Right lobe of liver (tissue), 6 donors: ENCODE measurements around the gene EMILIN2. TPM values are rescaled to one million over a fixed set of nuclear protein-coding genes. Genes with fewer than 3 reads are reported as not detected.

Experiments
- ATAC-seq, 4 donors: fragments of 200-7000 bp; cut with Tn5 transposase; one replicate each; pipeline ENCODE4 v1.9.1; 2020; ENCODE audit warnings: mild to moderate bottlenecking in 4 of 4, moderate library complexity in 4 of 4
- DNase-seq, 3 donors: peaks; one replicate each; pipeline ENCODE4 v3.0.0-alpha.2; 2020
- H3K27ac ChIP-seq, 3 donors: fragments of 200-600 bp; one replicate each; pipeline ENCODE4 v1.8.0; 2022
- H3K27me3 ChIP-seq, 2 donors: fragments of 200-600 bp; one replicate each; pipeline ENCODE4 v1.8.0; 2022
- H3K36me3 ChIP-seq, 4 donors: fragments of 200-600 bp; sonication (generic) in 1 of 4; one replicate each; pipeline versions ENCODE4 v1.5.1 to v1.8.0; 2017 to 2022; ENCODE audit warnings: control low read depth in 1 of 4
- H3K4me1 ChIP-seq, 4 donors: fragments of 200-600 bp; sonication (generic) in 1 of 4; one replicate each; pipeline versions ENCODE4 v1.5.1 to v1.8.0; 2017 to 2022; ENCODE audit warnings: control low read depth in 1 of 4
- H3K4me3 ChIP-seq, 3 donors: fragments of 200-600 bp; one replicate each; pipeline ENCODE4 v1.8.0; 2022
- H3K9me3 ChIP-seq, 4 donors: fragments of 200-600 bp; sonication (generic) in 1 of 4; one replicate each; pipeline versions ENCODE4 v1.5.1 to v1.8.0; 2017 to 2022; ENCODE audit warnings: control low read depth in 1 of 4
- CTCF ChIP-seq, 4 donors: fragments of 200-600 bp in 3 of 4; fragments of 450-650 bp in 1 of 4; IDR thresholded peaks; one replicate each; pipeline versions ENCODE4 v1.5.1 to v1.8.0; 2016 to 2022; ENCODE audit warnings: antibody characterized with exemption in 4 of 4, mild to moderate bottlenecking in 2 of 4
- POLR2A ChIP-seq: fragments of 450-650 bp; IDR thresholded peaks from one replicate; pipeline ENCODE4 v1.6.1; 2017; ENCODE audit warnings: antibody characterized with exemption, mild to moderate bottlenecking
- whole genome bisulfite sequencing: methylation state at CpG from one replicate; pipeline ENCODE4 v1.1.6; 2018; ENCODE audit warnings: low coverage, low lambda C conversion rate; ENCODE audit not compliant: insufficient coverage; ENCODE audit errors: missing lambda C conversion rate; 5-methylcytosine and 5-hydroxymethylcytosine counted together
- intact Hi-C, 2 donors: fragments of 100-400 bp; cut with DNase I; formaldehyde crosslinking; loops; one replicate each; pipeline versions ENCODE4 v1.11.2 to v1.14.1; 2022
- total RNA-seq, 6 experiments: library from RNA; depleted of rRNA in 2 of 6; stranded (reverse); fragments of >200 nt in 2 of 6; fragmentation: NEBNext Ultra II Directional in 3 of 6; extraction: Animal tissue kit (Norgen Biotek cat#: 25700) in 3 of 6; gene quantifications; one replicate each; pipeline versions ENCODE4 v1.1.0 to v1.2.4, GENCODE V29; 2016 to 2023
- donor health status: DM: no; HTN: yes; CAD: no.
- donor health status: DM: no; HTN: no; CAD: no.
- donor health status: DM: no; HTN: no; CAD: no.
- donor health status: DM: no; HTN: yes; CAD: no.
- donor health status: DM: no; HTN: yes; CAD: no.

EMILIN2 gene
- total RNA-seq, 6 experiments from 2014 or later = 0.99 to 4.4 (median 2.3) TPM

- peak; percentile 58 to 75 (median 75) for DNase-seq
- peak; percentile 42 to 59 (median 54) for ATAC-seq
- intact Hi-C loops = no loop called here
- peak overlapping the region; percentile 15 to 55 (median 33) for H3K4me3 ChIP-seq
- WGBS = 55% methylated on average over 11 of the region's 92 CpGs
- no peaks in the 10 kb centered on the region for H3K4me1 ChIP-seq
- H3K27ac ChIP-seq = peak overlapping the region in 2 of 3 donors; percentile 24 to 37
- peaks cover 0 to 5% of the 10 kb centered on the region in 2 donors for H3K27me3 ChIP-seq
- TF ChIP-seq CTCF (IDR thresholded peaks at IDR 0.05) (no peak), POLR2A (peak; percentile 38)
- no peaks in the 10 kb centered on the region for H3K36me3 ChIP-seq
- H3K9me3 ChIP-seq = no peaks in the 10 kb centered on the region
Measured at GRCh38 chr18:2905854-2906703, 59.3 kb downstream of the EMILIN2 start.

- ATAC-seq = peak; percentile 13 to 38 (median 34)
- Histone ChIP-seq H3K36me3 (no peaks in the 10 kb centered on the region), H3K4me1 (no peaks in the 10 kb centered on the region), H3K27ac (peak overlapping the region in 2 of 3 donors; percentile 24 to 37), H3K27me3 (peaks cover 0 to 5% of the 10 kb centered on the region in 2 donors), H3K4me3 (peak overlapping the region; percentile 15 to 55 (median 33)), H3K9me3 (no peaks in the 10 kb centered on the region)
- TF ChIP-seq CTCF (IDR thresholded peaks at IDR 0.05) (peak in 2 of 4 donors; percentile 8 to 15), POLR2A (no peak)
- DNase-seq = peak in 1 of 3 donors; percentile 46
- 3% methylated on average over 8 of the region's 73 CpGs for WGBS
- intact Hi-C loops = no loop called here
Measured at GRCh38 chr18:2906704-2907549, 60.1 kb downstream of the EMILIN2 start.

GRCh38 chr18:2907550-2908135 lies 60.8 kb downstream of the EMILIN2 start:
- TF ChIP-seq CTCF (IDR thresholded peaks at IDR 0.05) (no peak), POLR2A (no peak)

GRCh38 chr18:2908166-2908945 lies 61.5 kb downstream of the EMILIN2 start:
- intact Hi-C loops = no loop called here
- Histone ChIP-seq H3K36me3 (peaks cover 0 to 8% (median 0%) of the 10 kb centered on the region in 4 donors), H3K9me3 (no peaks in the 10 kb centered on the region), H3K27me3 (peaks cover 0 to 5% of the 10 kb centered on the region in 2 donors), H3K27ac (no peak overlapping the region), H3K4me3 (no peak overlapping the region), H3K4me1 (no peaks in the 10 kb centered on the region)
- TF ChIP-seq CTCF (IDR thresholded peaks at IDR 0.05) (no peak), POLR2A (no peak)
- no peak for ATAC-seq
- 86% methylated on average over 6 of the region's 9 CpGs for WGBS
- DNase-seq = no peak

More at GRCh38 chr18:2907550-2908135, 60.8 kb downstream of the EMILIN2 start:
- peak in 3 of 4 donors; percentile 2 to 3 (median 2) for ATAC-seq
- Histone ChIP-seq H3K27ac (no peak overlapping the region), H3K4me1 (no peaks in the 10 kb centered on the region), H3K36me3 (peaks cover 0 to under 1% (median 0%) of the 10 kb centered on the region in 4 donors), H3K4me3 (peak overlapping the region in 1 of 3 donors; percentile 55), H3K9me3 (no peaks in the 10 kb centered on the region), H3K27me3 (peaks cover 0 to 5% of the 10 kb centered on the region in 2 donors)
- WGBS = 70% methylated on average over 3 of the region's 5 CpGs
- no peak for DNase-seq
- intact Hi-C loops = no loop called here
